ENCODE data around the gene MACROD1.

MACROD1 gene

DNA sequence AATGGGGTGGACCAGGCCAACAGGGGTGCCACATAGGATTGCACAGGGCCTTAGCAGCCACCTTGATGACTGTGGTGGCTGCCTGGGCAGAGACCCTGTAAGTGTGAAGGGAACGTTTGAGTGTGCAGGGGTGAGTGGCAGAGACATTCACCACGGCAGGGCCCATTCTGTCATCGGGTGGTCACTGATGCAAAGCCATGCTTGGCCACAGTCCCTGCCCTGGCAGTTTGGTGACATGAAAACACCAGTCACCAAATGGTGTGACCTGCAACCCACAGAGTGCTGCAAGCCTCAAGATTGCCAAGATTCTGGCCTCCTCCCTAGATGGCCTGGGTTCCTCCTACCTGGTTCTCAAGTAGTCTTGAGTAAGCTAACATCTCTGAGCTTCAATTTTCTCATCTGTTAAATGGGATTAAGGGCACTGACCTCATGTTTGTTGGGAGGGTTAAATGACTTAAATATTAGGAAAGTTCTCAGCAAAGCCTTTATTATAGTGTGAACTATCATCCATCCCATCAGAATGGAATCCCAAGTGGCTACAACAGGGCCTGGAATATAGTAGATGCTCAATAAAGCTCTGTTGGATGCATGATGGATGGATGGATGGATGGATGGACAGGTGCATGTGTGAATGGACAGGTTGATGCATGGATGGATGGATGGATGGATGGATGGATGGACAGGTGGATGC is 53.0 kb downstream of the MACROD1 start:
- DNase-seq: no peak

DNA sequence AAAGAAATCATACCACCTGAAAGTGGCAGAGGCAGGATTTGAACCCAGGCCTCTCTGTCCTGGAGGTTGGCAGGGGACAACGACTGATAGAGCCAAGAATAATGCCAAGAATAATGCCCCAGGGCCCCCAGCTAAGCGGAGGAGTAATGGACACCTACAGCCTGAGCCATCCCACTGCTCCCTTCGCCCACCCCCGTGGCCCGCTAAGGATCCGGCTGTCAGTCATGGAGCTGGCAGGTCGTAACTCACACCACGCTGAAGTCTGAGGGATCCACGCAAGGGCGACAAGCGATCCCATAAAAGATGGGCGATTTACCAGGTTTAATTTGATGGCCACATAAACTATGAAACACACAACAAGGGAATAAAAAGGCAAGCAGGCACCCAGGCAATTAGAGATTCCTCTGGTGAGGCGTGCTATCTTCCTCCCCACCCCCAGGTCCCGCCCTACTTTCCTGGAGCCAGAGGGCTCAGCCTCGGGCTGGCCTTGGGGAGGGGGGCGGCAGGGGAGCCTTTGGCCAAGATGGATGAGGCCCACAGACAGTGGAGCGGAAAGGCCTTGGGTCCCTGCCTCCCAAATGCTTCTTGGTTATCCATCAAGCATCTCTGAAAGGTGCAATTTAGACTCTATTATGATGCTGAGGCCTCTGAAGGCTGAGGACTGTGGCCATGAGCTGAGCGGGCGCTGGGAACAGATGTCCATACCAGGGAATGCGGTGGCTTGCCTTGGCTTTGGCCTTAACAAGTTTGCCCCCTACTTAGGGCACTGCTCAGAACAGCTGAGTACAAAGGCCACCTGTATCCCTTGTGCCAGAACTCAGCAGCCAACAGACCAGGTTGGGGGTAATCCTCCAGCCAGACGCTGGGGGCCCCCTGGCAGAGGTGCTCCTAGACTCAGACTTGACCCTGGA is 55.2 kb downstream of the MACROD1 start:
- DNase-seq: no peak

DNA sequence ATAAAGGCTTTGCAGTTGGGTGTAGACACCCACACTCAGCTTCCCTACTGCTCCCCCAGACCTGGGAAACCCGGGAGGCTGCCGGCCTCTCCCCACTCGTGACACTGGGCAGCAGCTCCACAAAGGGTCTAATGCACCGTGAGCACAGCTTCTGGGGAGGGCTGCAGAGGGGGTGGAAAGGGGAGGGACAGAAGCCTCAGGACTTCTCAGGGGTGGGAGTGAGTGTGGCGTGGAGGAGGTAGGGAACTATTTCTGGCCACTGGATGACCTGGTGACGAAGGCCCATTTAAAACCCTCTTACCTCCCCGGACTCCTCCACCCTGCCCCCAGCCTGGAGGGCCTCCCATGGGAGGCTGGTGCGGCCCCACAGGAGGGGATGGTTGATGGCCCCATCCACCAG is 56.6 kb downstream of the MACROD1 start:
- DNase-seq: no peak

DNA sequence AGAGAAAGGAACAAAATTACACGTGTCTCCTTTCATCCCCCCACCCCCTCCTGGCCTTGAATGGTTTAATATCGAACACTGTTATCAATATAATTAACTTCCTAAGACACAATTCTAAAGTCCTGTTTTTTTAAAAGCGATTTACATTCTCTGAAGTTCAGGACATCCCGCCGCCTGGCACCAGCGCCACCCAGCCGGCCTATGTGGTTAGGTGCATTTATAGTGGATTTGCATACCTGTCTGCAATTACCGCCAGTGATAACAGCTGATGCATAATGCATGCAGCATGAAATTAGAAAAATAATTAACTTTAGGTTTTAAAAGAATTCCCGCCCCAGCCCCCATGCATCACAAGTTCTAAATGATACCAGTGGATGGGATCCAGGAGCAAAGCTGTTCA is 58.6 kb downstream of the MACROD1 start:
- no peak for DNase-seq

DNA sequence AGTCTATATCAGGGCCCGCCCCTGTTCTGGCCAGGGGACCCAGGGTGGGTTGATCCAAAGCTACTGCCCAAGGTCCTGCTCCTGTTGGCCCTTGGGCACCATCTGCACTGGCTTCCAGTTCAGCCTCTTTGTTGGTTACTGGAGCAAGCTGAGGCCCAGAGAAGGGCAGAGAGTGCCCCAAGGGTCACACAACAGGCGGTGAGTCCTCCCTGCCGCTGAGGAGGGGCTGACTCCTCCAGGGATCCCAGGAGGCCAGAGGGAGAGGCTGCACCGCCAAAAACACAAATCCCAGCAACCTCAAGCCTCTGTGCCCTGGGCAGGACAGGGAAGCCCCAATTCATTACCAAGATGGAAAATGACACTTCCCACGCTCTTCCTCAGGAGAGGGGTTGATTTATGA is 61.3 kb downstream of the MACROD1 start:
- DNase-seq: no peak

DNA sequence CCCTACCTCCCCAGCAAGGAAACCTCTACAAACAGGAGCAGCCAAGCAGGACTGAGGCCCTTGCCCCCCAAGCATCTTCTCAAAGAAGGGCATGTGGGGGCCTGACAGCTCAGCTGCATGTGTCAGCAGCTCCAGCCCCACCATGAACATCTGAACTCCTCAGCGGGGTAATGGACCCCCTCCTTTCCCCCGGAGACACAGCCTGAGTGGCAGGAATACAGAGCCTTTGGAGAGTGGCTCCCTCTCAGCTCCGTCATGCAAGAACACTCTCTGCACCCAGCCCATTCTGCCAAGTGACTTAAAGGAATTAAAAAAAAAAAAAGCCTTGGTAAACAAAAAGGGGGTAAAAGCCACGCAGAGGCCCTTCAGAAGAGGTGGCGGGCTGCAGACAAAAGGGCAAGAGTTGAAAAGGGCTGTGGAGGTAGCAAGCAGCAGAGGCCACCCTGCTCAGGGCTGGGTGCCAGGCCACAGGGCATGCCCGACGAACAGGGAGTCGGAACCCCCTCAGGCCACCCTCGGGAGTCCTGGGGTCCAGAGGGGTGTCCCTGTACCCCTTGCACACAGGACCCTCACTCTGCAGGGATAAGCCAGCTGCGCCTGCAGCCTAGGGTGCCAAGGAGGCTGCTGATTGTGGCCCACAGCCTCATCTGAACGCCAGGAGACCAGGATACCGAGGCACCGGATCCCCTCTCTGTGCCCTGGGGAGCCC is 62.5 kb downstream of the MACROD1 start:
- no peak for DNase-seq

DNA sequence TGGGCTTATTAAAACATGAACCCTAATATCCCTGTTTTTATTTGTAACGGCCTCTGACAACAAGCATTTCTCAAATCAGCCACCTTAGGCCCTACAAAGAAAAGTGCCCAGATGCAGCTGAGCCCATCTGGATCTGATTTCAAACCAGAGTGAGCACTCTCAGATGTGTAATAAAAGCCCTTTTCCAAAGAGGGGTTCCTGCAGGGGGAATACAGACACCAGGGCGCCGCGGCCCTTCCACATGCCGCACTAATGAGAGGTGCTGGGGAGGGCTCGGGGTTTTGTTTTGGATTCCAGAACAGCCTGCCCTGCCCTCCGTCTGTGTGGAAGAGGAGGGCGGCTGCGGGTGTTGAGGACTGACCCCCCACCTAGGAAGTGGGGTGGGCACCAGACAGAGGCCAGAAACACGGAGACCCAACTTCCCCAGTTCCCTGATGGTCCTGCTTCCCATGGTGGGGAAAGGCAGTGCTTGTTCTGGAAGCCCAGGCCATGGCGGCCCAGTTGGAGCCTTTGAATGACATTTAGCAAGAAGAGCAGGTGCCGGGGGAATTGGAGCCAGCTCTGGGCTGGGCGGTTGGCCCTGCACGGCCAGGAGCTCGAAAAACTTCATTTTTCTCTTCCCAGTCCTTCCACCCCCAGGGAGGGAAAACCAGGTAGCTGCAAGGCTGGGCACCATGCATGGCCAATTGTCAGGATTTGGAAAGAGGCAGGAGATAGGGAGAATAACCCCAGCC is 63.7 kb downstream of the MACROD1 start:
- DNase-seq: no peak

DNA sequence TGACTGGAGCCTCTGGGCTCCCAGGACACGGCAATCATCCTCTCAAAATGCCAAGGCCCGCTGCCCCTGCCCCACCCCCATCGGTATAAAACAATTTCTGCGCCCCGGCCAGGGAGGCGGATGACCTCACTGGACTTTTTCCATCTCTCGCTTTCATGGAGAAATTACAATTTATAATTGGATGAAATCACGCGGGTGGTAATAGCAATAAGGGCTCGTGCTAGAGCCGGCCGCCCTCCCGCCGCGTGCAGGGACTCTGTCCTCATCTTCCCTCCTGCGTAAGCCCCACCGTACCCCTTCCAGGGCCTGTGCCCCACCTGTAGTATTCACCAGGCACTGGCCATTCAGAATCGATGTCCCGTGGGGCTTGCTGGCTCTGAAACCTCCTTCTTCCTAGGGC is 64.5 kb downstream of the MACROD1 start:
- no peak for DNase-seq

DNA sequence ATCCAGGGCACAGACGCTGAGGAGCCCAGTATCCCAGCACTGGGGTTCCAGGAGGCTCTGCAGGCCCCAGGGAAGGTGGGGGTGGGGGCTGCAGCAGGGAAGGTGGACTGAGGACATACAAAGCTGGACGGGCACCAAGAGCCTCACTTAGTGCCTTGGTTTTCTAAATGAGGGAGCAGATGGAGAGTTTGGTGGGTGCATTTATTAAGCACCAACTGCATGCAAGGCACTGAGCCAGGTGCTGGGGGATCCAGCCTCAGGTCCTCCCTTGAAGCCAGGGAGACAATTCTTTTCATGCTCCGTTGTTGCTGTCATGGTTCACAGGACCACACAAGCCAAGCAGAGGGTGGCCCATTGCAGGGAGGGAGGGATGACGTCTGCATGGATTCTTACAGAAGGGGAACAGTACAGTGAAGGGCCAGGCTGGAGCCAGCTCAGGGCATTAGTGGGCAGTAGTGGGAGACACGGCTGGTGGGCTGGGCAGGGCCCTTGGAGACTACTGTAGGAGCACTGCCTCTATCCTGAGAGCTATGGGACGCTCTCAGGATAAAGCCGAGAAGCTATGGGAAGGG is 65.0 kb downstream of the MACROD1 start:
- DNase-seq: no peak

DNA sequence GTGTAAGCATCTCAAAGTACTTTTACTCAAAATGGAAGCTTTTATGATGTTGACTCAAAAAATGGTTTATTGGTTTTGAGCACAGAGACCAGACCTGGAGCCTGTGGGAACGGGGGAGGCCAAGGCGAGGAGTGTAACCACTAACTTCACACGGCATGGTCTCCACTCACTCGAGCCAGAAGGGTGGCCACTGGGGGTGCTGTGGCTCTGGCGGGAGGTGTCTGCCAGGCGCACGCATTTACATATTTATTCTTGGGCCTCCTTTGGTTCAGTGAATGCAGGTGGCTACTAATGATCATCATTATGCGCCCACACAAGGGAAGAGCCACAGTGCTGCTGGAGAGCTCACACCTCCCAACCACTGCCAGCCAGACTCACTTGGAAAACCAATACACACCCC is 65.6 kb downstream of the MACROD1 start:
- no peak for DNase-seq

DNA sequence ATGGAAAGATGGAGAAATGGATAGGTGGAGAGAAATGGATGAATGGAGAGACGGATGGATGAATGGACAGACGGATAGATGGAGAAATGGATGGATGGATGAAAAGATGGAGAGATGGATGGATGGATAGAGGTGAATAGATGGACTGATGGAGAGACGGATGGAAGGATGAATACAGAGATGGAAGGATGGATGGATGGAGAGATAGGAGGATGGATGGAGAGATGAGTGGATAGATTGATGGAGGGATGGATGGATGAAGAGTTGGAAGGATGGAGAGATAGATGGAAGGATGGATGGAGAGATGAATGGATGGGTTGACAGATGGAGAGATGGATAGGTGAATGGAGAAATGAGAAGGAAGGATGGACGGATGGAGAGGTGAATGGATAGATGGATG is 66.5 kb downstream of the MACROD1 start:
- DNase-seq: no peak

DNA sequence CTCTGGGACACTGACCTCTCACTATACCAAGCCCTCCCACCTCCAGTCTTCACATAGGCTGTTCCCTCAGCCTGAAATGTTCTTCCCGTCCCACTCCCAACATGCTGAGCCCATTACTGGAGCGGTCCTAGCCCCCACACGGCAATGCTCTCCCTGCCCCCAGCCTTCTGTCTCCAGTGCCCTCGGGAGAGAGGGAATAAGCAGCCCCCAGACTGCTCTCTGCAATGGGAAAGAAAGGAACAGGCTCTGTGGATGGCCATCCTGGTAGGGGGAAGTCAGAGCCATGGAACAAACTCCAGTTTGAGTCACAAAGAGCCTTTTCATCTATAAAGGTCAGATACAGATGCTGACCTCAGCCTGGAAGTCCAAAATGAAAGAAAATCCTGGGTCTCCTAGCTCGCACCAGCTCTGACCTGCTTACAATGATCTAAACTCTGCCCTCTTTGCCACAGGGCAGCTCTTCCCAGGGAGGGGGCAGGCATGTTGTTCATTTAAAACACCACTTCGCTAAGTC is 67.5 kb downstream of the MACROD1 start:
- DNase-seq: no peak

DNA sequence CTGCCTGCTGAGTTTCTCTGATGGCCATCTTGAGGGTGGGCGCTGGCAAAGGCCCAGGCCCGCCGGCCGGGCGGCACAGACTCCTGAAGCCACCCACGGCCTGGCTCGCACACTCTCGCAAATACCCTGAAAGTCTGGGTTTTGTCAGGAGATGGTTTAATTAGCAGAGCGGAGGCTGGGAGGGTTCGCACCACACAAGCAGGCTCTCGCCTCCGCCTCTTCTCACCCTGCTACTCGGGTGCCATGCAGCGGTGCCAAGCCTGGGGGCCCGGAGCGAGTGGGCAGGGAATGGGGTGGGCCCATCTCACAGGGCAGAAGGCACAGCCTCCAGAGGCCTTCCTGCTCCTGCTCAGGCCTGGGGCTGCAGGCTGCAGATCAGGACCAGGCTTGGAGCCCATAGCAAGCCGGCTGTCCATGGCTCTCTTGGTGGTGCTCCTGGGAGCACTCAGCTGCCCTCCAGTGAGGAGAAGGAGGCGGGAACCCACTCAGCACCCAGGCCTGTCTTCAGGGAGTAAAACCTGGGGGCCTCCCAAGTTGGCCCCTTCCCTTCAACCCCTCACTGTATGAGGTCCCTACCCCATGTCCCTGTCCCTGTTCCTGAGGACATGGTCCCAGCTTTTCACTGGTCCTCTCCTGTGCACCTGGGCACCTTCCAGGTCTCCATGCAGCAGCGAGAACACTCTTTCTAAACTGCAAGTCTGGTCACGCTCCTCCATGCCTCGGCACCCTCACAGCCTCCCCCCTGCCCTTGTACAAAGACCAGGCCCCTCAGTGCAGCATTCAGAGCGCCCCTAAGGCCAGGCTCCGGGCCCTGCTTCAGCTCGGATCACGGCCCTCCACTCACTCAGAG is 68.2 kb downstream of the MACROD1 start:
- DNase-seq: no peak

DNA sequence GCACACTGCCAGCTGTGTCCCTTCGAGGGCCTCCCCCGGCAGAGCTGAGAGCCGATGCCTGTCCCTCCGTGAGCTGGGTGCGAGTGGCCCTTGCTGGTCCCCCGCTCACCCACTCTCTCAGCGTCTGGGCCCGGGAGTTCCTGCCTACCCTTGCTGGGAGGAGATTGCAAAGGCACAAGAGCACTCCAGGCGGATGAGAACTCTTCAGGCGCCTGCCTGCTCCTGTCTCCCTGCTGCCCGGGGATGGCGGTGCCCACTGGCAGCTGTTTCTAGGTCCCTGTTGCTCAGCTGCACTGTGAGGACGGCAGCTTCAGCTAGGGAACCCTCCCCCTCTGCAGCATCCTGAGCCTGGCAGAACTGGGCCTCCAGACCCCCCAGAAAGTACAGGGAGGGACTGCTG is 69.1 kb downstream of the MACROD1 start:
- no peak for DNase-seq

DNA sequence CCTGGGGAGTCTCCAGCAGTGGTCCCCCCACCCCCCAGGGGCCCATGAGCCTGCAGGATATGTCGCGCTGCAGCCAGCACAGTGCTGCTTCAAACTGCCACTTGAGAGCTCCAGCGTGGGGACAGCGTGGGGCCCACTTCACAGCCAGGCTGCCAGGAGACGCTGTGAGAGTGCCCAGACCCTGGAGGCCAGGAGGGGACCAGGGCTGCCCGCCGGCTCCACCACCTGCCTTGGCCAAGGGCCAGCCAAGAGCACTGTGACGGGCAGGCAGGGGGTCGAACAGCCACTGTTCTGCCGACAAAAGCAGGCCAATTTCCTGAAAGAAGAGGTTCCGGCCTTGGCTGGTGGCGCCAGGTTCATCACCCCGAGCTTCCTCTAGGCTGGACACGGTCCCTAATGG is 70.0 kb downstream of the MACROD1 start:
- no peak for DNase-seq

DNA sequence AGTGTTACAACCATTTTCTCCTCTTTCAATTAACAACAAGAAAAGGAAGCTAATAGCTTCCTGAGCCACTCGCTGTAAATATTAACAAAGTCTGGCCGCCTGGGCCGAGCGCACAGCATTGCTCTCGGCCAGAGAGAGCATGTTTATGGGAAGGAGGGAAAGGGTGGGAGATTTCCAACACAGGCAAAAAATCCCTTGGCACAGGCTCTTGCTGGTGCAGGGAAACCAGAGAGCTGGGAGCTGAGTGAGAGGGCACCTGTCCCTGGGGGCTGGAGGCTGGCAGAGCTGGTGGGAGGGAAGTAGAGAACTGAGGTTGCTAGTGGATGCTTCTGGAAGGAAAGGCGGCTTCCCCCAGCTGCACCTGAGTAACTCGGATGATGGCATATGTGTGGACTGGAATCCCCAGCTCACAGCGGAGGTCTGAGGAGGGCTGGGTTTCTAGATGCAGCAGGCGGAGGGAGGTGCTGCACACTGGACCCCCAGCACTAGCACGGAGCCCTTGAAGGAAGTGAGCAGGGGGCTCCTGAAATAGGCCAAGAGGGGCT is 70.6 kb downstream of the MACROD1 start:
- DNase-seq: no peak

DNA sequence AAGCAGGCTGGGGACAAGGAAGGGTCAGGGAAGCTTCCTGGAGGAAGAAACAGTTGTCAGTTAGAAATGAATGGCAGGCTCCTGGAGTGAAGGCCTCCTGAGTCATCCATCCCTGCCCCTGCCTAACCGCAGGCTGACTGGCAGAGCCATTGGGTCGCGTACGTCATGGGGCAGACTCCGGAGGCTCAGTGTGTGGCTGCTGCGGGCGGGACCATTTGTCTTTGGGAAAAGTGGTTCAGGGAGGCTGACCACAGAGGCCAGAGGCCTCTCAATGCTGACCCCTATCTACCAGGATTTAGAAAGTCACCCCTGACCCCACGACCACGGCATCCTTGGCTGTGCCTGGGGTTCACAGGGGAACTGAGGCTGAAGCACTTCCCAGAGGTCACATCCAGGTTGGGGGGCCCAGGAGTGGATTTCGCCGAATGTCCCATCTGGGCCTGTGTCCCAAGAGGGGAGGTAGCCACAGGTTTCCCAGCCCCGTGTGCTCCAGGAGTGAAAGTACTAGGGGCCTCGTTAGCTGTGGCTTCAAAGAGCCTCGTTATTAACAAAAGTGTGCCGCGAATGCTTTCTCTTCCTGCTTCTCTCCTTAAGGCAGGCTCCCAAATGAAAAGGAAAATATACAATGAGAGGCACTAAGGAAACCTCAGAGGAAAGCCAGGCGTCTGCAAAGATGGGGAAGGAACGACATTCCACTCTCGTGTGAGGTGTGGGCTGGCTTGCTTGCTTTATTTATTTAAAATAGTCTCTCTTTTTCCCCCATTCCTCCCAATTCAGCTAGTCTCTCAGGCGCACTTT is 71.3 kb downstream of the MACROD1 start:
- no peak for DNase-seq

DNA sequence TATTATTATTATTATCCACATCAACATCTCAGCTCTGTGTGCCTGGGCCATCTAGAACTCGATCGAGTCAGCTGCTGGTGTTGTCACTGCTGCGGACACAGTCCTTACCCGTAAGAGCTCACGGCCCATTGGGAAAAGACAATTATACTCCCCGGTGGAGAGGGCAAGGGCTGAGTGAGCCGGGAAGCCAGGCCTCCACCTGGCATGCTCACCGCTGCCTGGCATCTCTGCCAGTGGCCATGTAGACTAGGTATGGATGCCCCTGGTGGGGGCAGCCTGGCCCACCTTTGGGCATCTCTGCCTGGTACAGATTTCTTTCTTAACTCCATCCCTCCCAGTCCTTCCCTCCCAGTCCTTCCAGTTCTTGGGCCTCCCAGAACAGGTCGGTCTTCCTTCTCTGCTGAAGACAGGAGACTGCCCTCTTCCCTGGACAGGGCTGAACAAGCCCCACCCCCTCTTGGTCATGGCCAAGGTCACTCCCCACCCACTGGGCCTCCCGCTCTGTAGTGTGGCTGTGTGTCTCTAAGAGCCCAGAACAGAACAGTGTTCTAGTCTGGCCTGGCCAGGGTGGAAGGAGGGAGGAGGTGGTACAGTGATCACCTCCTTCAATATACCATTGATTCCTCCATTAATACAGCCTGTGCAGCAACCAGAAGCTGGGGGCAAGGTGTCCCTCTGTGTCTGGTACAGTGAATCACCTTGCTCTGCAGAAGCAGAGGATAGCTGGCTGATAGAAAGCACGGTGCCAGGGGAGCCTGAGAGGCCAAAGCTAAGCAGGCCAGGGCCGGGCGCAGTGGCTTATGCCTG is 72.5 kb downstream of the MACROD1 start:
- DNase-seq: no peak

DNA sequence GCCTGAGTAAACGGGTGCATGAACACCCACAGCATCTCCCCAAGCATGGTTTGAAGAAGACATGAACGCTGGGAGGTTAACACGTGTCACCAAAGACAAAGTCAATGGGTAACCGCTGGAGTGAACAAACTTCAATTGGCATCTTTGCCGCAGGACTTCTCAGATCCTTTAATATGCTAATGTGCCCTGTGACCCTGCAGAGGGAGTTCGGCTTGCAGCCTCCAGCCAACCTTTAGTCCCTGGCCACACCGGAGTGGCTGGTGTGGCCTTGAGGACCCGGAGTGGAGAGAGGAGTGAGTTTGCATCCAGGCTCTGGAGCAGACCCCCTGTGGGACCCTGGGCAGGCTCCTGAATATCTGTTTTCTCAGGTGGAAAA is 73.2 kb downstream of the MACROD1 start:
- no peak for DNase-seq

Data from activated gamma-delta T cell (primary cell).